Measurements from ENCODE around the gene NHLRC4. TPM values are rescaled to one million over a fixed set of nuclear protein-coding genes. Genes with fewer than 3 reads are reported as not detected.
A peak's percentile ranks its signal among the peaks of the same experiment; 100 is the strongest.

The NHLRC4 gene
- total and polyA plus RNA-seq, 9 of the 15 experiments (the other 6 are each of a cell fraction or from before 2014, with no cell fraction given), result 0.24 to 3.7 (median 1.3) TPM; not detected in 2

GRCh38 chr16:586645-587590, 20.1 kb downstream of the NHLRC4 start:
- WGBS (ENCODE audit: insufficient coverage, low coverage, missing lambda C conversion rate), result 80% methylated on average over 14 of the region's 14 CpGs
- Histone ChIP-seq H4K20me1 (replicated peaks; ENCODE audit: control insufficient read depth, insufficient read depth, low read length) (peaks cover 17% of the 10 kb centered on the region), H3K4me1 (replicated peaks in 1 of 2; ENCODE audit: control insufficient read depth in 2 of 2, insufficient read depth in 2 of 2, low read length in 2 of 2) (peaks cover 18 to 80% of the 10 kb centered on the region in 2 experiments; a peak in 4 of 5 replicates), H3K79me2 (ENCODE audit: control insufficient read depth, insufficient read depth, low read length) (peaks cover 40% of the 10 kb centered on the region), H3K4me3 (no peak overlapping the region), H3K9ac (ENCODE audit: insufficient read depth in 1 of 2, low read depth in 2 of 2, low read length in 2 of 2) (peak overlapping the region; percentile 82 to 88; a peak in 3 of 4 replicates), H3K4me2 (ENCODE audit: insufficient read depth, low read length) (peak overlapping the region; percentile 12), H3K27me3 (ENCODE audit: control insufficient read depth in 2 of 2, insufficient read depth in 2 of 2, low read length in 2 of 2) (no peaks in the 10 kb centered on the region), H3K27ac (ENCODE audit: extremely low read depth, low read depth, low read length) (0 out of 3 replicates have a peak overlapping the region, but pooled peaks have one; percentile 91), H2AFZ (ENCODE audit: low read depth, low read length) (no peak overlapping the region), H3K9me3 (replicated peaks; ENCODE audit: control insufficient read depth, insufficient read depth, low read depth, low read length) (no peaks in the 10 kb centered on the region), H3K9me1 (ENCODE audit: control insufficient read depth, insufficient read depth, low read length) (peaks cover 8% of the 10 kb centered on the region), H3K36me3 (ENCODE audit: control insufficient read depth, insufficient read depth, low read length) (peaks cover 7% of the 10 kb centered on the region; the same call in 1 of the 3 replicates)
- ChIA-PET CTCF (ENCODE audit: low intra/inter-chr PET ratio) (no interaction called here), POLR2A (interaction anchor here (0.6 to 1.5 kb wide), 7 partner anchors 8 to 149 kb away, joined by 3 to 6 read pairs (median 3); partner anchors contain the start of gene METTL26)
- no TSS peak for BruUV-seq (replicated peaks)
- FAIRE-seq, result no peak
- intact Hi-C loops (cut with micrococcal nuclease) (no loop called here), in situ Hi-C loops (cut with MboI) (no loop called here)
- DNase-seq (ENCODE audit: extremely low read depth in 1 of 4, low spot score in 3 of 4), result no peak
- no peak for ATAC-seq
- TF ChIP-seq SUPT5H (IDR thresholded peaks at IDR 0.05) (peak; percentile 58), TOE1 (IDR thresholded peaks at IDR 0.05; ENCODE audit: borderline replicate concordance) (no peak), TOE1 (CRISPR knock-in tag; IDR thresholded peaks at IDR 0.05; ENCODE audit: borderline replicate concordance, low read depth) (peak; percentile 66; the same call in 1 of the 2 replicates), SP1 (CRISPR knock-in tag; IDR thresholded peaks at IDR 0.05) (peak; percentile 35; the same call in 1 of the 2 replicates), NFIC (IDR thresholded peaks at IDR 0.05) (peak; percentile 94), CC2D1A (IDR thresholded peaks at IDR 0.05) (no peak), MTA3 (IDR thresholded peaks at IDR 0.05; ENCODE audit: borderline replicate concordance) (0 out of 2 replicates have a peak, but pooled peaks have one; percentile 33), USF1 (CRISPR knock-in tag; IDR thresholded peaks at IDR 0.05) (no peak), KDM5B (IDR thresholded peaks at IDR 0.05; ENCODE audit: insufficient replicate concordance, low read depth, low read length) (peak; percentile 34), MLX (CRISPR knock-in tag; conservative IDR thresholded peaks at IDR 0.05) (no peak), POLR2A (conservative IDR thresholded peaks at IDR 0.05) (peak; percentile 49), POLR2AphosphoS2 (IDR thresholded peaks at IDR 0.05; ENCODE audit: low read length) (peak; percentile 85), NFIX (CRISPR knock-in tag; IDR thresholded peaks at IDR 0.05; ENCODE audit: low read depth) (peak; percentile 31; the same call in 1 of the 2 replicates), ZC3H4 (CRISPR knock-in tag; IDR thresholded peaks at IDR 0.05; ENCODE audit: borderline replicate concordance) (peak; percentile 25; the same call in 1 of the 2 replicates), POLR2G (IDR thresholded peaks at IDR 0.05; ENCODE audit: low read depth, low read length) (peak; percentile 75), SOX6 (IDR thresholded peaks at IDR 0.05) (no peak), POLR2AphosphoS5 (IDR thresholded peaks at IDR 0.05; ENCODE audit: control insufficient read depth, insufficient read depth, low read depth, low read length) (peak; percentile 54; the same call in 1 of the 2 replicates), STAG1 (CRISPR knock-in tag; IDR thresholded peaks at IDR 0.05; ENCODE audit: borderline replicate concordance) (0 out of 2 replicates have a peak, but pooled peaks have one; percentile 4)
